Measurements from ENCODE around the gene OAS1.
"Not testable (repeated sequence)": the region's sequence is repeated elsewhere in the genome, so short reads cannot be mapped to it uniquely, and the experiment has no call there.

Gene OAS1

DNA sequence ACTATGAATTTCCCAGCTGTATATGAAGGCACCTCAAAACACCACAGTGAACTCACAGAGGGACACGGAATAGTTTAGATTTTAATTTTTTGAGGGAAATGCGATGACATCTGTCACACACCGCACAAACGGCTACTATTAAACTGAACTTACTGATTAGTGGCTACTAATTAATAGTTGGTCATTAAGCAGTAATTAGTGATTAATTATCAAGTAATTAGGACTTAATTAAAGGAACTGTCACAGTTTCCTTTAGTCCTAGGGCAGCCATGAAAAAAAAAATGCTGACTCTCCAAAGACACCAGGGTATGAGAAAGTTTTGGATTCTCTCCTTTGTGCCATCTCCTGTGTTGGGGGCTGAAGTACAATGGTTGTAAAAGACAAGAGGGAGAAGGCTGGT lies 2.9 kb downstream of the OAS1 start:
- in situ Hi-C loops (cut with MboI; ENCODE audit: low sequenced_read_pairs): no loop called here
- H3K36me3 ChIP-seq (replicated peaks): no peaks in the 10 kb centered on the region
- no peaks in the 10 kb centered on the region for H3K27me3 ChIP-seq (ENCODE audit: low read depth)
- DNase-seq (ENCODE audit: low spot score in 2 of 2): no peak
- H3K4me3 ChIP-seq: no peak overlapping the region
- no peaks in the 10 kb centered on the region for H3K9me3 ChIP-seq
- peaks cover 3% of the 10 kb centered on the region for H3K4me1 ChIP-seq

DNA sequence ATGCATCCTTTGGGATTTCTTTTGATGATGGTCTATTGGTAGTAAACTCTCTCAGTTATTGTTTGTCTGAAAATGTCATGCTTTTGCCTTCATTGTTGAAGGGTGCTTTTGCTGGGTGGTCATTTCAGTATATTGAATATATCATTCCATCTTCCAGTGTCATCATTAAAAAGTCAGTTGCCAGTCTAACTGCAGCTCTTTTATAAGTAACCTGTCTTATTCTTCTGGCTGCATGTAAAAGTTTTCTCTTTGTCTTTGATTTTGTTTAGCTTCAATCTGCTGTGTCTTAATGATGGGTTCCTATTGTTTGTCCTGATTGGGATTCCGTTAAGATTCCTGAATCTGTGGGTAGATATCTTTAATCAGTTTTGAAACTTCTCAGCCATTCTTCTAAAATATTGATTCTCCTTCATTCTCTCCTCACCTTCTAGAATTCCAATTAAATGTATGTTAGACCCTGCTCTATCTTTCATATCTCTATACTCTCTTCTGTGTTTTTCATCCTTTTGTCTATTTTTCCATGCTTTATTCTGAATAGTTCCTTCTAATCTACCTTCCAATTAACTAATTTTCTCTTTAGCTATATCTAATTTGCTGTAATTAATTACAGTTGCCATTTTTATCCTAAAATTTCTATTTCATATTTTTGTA lies 6.4 kb downstream of the OAS1 start:
- no peaks in the 10 kb centered on the region for H3K36me3 ChIP-seq (replicated peaks)
- H3K4me3 ChIP-seq: no peak overlapping the region
- no peaks in the 10 kb centered on the region for H3K9me3 ChIP-seq
- no peak for DNase-seq (ENCODE audit: low spot score in 2 of 2)
- H3K27me3 ChIP-seq (ENCODE audit: low read depth): no peaks in the 10 kb centered on the region
- in situ Hi-C loops (cut with MboI; ENCODE audit: low sequenced_read_pairs): no loop called here
- no peaks in the 10 kb centered on the region for H3K4me1 ChIP-seq

DNA sequence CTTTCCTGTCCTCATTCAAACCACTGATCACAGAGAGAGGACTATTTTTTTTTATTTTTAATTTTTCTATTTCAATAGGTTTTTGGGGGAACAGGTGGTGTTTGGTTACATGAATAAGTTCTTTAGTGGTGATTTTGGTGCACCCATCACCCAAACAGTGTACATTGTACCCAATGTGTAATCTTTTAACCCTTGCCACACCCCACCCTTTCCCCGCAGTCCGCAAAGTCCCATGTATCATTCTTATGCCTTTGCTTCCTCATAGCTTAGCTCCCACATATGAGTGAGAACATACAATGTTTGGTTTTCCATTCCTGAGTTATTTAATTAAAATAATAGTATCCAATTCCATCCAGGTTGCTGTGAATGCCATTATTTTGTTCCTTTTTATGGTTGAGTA lies 7.1 kb downstream of the OAS1 start:
- H3K27me3 ChIP-seq (ENCODE audit: low read depth); H3K36me3 ChIP-seq (replicated peaks); H3K9me3 ChIP-seq; H3K4me3 ChIP-seq; in situ Hi-C loops (cut with MboI; ENCODE audit: low sequenced_read_pairs); H3K4me1 ChIP-seq; DNase-seq (ENCODE audit: low spot score in 2 of 2): not testable (repeated sequence)

DNA sequence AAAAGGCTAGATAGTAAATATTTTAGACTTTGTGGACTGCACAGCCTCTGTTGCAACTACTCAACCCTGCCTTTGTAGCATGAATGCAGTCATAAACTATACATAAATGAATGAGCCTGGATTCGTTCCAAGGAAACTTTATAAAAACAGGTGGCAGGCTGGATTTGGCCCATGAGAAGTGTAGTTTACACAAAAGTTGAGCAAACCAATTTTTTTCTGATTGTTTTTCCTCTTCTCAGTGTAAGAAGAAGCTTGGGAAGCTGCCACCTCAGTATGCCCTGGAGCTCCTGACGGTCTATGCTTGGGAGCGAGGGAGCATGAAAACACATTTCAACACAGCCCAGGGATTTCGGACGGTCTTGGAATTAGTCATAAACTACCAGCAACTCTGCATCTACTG lies 9.5 kb downstream of the OAS1 start:
- Histone ChIP-seq H3K4me1 (no peaks in the 10 kb centered on the region), H3K4me3 (no peak overlapping the region), H3K36me3 (replicated peaks) (no peaks in the 10 kb centered on the region), H3K27me3 (ENCODE audit: low read depth) (0 out of 2 replicates have a peak, but pooled peaks cover 3% of the 10 kb centered on the region), H3K9me3 (no peaks in the 10 kb centered on the region)
- in situ Hi-C loops (cut with MboI; ENCODE audit: low sequenced_read_pairs): no loop called here
- no peak for DNase-seq (ENCODE audit: low spot score in 2 of 2)

DNA sequence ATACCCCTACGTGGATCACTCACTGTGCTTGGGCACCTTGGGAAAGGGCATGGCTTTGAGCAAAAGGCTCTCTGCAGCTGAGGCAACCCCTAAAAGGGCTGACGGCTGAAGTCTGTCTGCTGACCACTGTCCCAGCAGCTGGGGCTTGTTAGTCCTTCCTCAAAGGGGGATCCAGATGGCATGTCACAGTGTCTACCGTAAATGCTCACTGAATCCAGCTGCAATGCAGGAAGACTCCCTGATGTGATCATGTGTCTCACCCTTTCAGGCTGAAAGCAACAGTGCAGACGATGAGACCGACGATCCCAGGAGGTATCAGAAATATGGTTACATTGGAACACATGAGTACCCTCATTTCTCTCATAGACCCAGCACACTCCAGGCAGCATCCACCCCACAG lies 12.4 kb downstream of the OAS1 start:
- DNase-seq (ENCODE audit: low spot score in 2 of 2): no peak
- H3K36me3 ChIP-seq (replicated peaks): no peaks in the 10 kb centered on the region
- H3K9me3 ChIP-seq: no peaks in the 10 kb centered on the region
- in situ Hi-C loops (cut with MboI; ENCODE audit: low sequenced_read_pairs): no loop called here
- H3K4me1 ChIP-seq: no peaks in the 10 kb centered on the region
- peaks cover 9% of the 10 kb centered on the region for H3K27me3 ChIP-seq (ENCODE audit: low read depth)
- H3K4me3 ChIP-seq: no peak overlapping the region

DNA sequence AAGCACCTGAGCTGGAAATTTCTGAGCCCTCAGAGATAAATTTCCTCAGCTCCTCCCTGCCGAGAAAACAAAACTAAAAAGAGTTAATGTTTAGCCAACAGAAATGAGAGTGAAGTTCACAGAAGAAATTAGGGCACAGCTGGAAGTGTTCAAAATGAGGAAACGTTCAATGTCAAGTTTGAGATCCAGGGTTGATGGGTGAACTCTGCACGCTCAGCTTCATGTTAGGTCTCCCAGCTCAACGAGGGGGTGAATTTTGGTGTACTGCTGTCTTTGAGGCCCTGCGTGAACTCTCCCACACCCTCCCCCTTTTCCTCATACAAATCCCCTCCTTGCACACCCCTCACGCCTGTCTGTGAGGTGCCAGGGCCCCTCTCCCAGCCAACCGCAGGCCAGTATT lies 18.2 kb downstream of the OAS1 start:
- Histone ChIP-seq H3K9me3 (0 out of 2 replicates have a peak, but pooled peaks cover 3% of the 10 kb centered on the region), H3K27me3 (ENCODE audit: low read depth) (peaks cover 11% of the 10 kb centered on the region), H3K4me3 (no peak overlapping the region), H3K36me3 (replicated peaks) (no peaks in the 10 kb centered on the region), H3K4me1 (no peaks in the 10 kb centered on the region)
- in situ Hi-C loops (cut with MboI; ENCODE audit: low sequenced_read_pairs): no loop called here
- DNase-seq (ENCODE audit: low spot score in 2 of 2): no peak

DNA sequence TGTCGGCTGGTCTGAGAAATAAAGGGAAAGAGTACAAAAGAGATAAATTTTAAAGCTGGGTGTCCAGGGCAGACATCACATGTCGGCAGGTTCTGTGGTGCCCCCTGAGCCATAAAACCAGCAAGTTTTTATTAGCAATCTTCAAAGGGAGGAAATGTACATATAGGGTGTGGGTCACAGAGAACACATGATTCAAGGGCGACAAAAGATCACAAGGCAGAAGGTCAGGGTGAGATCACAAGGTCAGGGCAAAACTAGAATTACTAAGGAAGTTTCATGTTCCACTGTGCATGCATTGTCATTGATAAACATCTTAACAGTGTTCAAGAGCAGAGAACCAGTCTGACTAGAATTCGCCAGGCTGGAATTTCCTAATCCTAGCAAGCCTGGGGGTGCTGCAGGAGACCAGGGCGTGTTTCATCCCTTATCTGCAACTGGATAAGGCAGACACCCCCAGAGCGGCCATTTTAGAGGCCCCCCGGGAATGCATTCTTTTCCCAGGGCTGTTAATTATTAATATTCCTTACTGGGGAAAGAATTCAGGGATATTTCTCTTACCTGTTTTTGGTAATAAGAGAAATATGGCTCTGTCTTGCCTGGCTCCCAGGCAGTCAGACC lies 19.8 kb downstream of the OAS1 start:
- H3K4me3 ChIP-seq; H3K27me3 ChIP-seq (ENCODE audit: low read depth); H3K4me1 ChIP-seq; DNase-seq (ENCODE audit: low spot score in 2 of 2); in situ Hi-C loops (cut with MboI; ENCODE audit: low sequenced_read_pairs); H3K36me3 ChIP-seq (replicated peaks); H3K9me3 ChIP-seq: not testable (repeated sequence)

DNA sequence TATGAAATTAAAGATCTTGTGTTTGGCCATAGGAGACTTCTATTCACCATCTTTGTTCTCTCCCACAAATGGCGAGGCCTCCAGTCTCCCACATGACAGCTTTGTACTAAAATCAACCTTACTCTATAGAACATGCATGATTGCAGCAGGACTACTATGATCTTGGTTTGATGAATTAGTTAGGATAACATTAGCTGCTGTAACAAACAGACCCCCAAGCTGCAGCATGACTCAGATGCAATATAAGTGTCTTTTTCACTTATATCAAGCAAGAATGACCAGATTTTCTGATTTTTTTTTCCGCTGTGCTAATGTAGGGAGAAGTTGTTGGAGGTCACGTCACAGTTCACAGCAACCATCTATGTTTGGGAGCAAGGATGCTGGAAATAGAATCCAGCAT lies 20.7 kb downstream of the OAS1 start:
- Histone ChIP-seq H3K4me3 (no peak overlapping the region), H3K9me3 (0 out of 2 replicates have a peak, but pooled peaks cover 3% of the 10 kb centered on the region), H3K4me1 (no peaks in the 10 kb centered on the region), H3K36me3 (replicated peaks) (no peaks in the 10 kb centered on the region), H3K27me3 (ENCODE audit: low read depth) (peaks cover 8% of the 10 kb centered on the region)
- DNase-seq (ENCODE audit: low spot score in 2 of 2): no peak
- in situ Hi-C loops (cut with MboI; ENCODE audit: low sequenced_read_pairs): no loop called here

DNA sequence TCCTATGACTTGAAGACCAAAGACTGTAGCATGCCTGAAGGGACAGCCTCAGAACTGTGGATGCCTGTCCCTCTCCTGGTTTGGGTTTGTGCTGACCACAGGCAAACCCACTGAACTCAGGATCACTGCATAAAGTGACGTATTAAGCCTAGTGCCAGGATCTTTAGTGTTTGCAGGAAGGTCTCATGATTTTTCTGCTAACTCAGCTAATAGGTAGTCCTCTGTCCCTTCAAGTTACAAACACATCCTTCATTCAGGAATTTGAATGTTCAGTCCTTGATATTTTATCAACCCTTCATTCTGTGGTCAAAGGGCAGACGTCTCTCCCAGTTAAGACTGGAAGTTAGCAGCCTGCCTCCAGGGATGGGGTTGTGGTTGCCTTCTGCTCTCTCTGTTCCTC lies 21.2 kb downstream of the OAS1 start:
- Histone ChIP-seq H3K4me1 (no peaks in the 10 kb centered on the region), H3K4me3 (no peak overlapping the region), H3K9me3 (0 out of 2 replicates have a peak, but pooled peaks cover 3% of the 10 kb centered on the region), H3K27me3 (ENCODE audit: low read depth) (peaks cover 8% of the 10 kb centered on the region), H3K36me3 (replicated peaks) (no peaks in the 10 kb centered on the region)
- in situ Hi-C loops (cut with MboI; ENCODE audit: low sequenced_read_pairs): no loop called here
- no peak for DNase-seq (ENCODE audit: low spot score in 2 of 2)

DNA sequence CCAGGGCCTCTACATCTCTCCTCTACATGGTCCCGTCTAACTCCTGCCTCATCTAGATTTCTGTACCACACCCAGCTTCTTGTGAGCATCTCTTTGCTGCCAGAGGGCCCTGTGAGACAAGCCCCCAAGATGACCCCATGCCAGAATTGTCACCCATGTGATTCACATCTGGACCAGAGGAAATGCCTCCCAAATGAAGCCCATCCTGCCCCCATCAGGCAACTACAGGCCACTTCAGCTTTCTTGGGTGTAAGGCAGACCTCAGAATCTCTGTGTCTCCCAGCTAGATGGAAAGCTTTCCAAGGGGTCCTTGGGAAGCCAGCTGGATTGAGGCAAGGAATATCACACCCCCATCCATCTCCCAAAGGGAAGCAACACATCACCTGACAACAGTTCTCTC lies 22.2 kb downstream of the OAS1 start:
- no peaks in the 10 kb centered on the region for H3K4me1 ChIP-seq
- H3K9me3 ChIP-seq: 0 out of 2 replicates have a peak, but pooled peaks cover 3% of the 10 kb centered on the region
- in situ Hi-C loops (cut with MboI; ENCODE audit: low sequenced_read_pairs): no loop called here
- no peak overlapping the region for H3K4me3 ChIP-seq
- no peaks in the 10 kb centered on the region for H3K36me3 ChIP-seq (replicated peaks)
- no peak for DNase-seq (ENCODE audit: low spot score in 2 of 2)
- peaks cover 3% of the 10 kb centered on the region; the same call in 1 of the 2 replicates for H3K27me3 ChIP-seq (ENCODE audit: low read depth)

DNA sequence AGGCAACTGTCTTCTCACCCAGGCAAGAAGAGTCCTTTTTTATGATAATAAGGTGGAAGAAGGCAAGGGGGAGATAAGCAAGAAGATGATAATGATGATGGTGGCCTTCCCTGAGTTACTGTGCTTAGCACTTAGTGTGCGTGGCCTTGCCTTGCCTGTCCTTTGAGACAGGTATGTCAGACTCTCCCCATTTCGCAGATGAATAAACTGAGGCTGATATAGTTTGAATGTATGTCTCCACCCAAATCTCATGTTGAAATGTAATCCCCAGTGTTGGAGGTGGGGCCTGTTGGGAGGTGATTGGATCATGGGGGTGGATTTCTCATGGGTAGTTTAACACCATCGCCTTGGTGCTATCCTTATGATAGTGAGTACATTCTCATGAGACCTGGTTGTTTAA lies 23.0 kb downstream of the OAS1 start:
- DNase-seq (ENCODE audit: low spot score in 2 of 2): no peak
- Histone ChIP-seq H3K27me3 (ENCODE audit: low read depth) (peaks cover 2% of the 10 kb centered on the region; the same call in 1 of the 2 replicates), H3K4me3 (no peak overlapping the region), H3K4me1 (no peaks in the 10 kb centered on the region), H3K9me3 (0 out of 2 replicates have a peak, but pooled peaks cover 3% of the 10 kb centered on the region), H3K36me3 (replicated peaks) (no peaks in the 10 kb centered on the region)
- in situ Hi-C loops (cut with MboI; ENCODE audit: low sequenced_read_pairs): no loop called here

DNA sequence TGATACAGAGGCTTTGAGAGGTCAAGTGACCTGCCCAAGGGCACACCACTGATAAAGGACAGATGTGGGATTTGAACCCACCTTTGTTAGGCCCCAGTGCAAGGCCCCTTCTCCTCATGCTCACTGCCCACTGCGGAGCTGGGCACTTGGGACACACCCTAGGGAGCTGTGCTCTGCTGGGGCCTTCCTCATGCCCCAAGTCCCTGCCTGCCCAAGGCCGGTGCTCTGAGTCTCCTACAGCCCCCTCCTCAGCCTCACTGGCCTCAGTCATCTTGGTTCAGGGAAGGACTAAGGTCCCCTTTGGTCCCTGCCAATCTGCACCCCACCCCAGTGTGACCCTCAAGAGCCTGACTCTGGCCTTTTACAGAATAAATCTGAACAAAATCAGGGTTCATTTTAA lies 23.6 kb downstream of the OAS1 start:
- H3K27me3 ChIP-seq (ENCODE audit: low read depth): peaks cover 2% of the 10 kb centered on the region; the same call in 1 of the 2 replicates
- in situ Hi-C loops (cut with MboI; ENCODE audit: low sequenced_read_pairs): no loop called here
- H3K36me3 ChIP-seq (replicated peaks): no peaks in the 10 kb centered on the region
- no peak for DNase-seq (ENCODE audit: low spot score in 2 of 2)
- no peaks in the 10 kb centered on the region for H3K4me1 ChIP-seq
- H3K4me3 ChIP-seq: no peak overlapping the region
- 0 out of 2 replicates have a peak, but pooled peaks cover 3% of the 10 kb centered on the region for H3K9me3 ChIP-seq

DNA sequence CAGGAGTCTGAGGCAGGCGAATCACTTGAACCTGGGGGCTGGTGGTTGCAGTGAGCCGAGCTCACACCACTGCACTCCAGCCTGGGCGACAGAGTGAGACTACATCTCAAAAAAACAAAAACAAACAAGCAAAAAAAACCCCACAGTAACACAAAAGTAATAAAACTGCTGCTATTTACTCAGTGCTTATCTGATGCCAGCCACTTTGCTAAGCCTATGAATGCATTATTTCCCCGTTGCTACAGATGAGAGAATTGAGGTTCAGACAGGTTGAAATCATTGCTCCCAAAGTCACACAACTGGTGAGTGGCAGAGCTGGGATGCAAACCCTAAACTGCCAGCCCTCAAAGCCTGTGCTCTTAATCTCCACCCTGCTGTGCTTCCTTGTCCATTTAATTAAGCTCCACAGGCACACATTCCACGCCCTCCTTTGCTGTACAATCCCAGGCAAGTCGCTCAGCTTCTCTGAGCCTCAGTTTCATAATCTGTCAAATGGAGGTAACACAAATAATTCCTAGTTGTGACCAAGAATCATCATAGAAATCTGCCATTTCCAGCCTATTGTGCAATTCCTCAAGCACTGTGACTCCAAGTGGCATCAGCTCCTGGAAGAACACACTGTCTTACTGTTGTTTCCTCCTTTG lies 25.8 kb downstream of the OAS1 start:
- H3K9me3 ChIP-seq: no peaks in the 10 kb centered on the region
- no peaks in the 10 kb centered on the region for H3K36me3 ChIP-seq (replicated peaks)
- no peaks in the 10 kb centered on the region for H3K4me1 ChIP-seq
- in situ Hi-C loops (cut with MboI; ENCODE audit: low sequenced_read_pairs): no loop called here
- DNase-seq (ENCODE audit: low spot score in 2 of 2): no peak
- no peak overlapping the region for H3K4me3 ChIP-seq
- H3K27me3 ChIP-seq (ENCODE audit: low read depth): no peaks in the 10 kb centered on the region

DNA sequence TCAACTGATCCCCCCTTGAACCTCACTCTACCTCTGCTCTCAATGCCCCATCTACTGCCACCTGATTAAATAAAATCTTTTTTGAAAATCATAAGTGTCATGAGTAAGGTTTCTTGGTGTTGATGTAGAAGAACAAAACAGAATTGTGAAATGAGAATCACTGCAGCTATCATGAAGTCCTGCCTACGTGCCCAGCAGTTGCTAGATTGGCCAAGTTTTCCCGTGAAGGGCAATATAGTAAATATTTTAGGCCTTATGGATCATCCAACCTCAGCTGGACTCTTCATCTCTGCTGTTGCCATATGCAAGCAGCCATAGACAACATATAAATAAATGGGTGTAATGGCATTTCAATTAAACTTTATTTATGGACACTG lies 26.4 kb downstream of the OAS1 start:
- in situ Hi-C loops (cut with MboI; ENCODE audit: low sequenced_read_pairs): no loop called here
- H3K4me3 ChIP-seq: no peak overlapping the region
- H3K4me1 ChIP-seq: no peaks in the 10 kb centered on the region
- no peaks in the 10 kb centered on the region for H3K27me3 ChIP-seq (ENCODE audit: low read depth)
- no peaks in the 10 kb centered on the region for H3K9me3 ChIP-seq
- no peaks in the 10 kb centered on the region for H3K36me3 ChIP-seq (replicated peaks)
- no peak for DNase-seq (ENCODE audit: low spot score in 2 of 2)

All from HAP-1 (cell line).